ENCODE results near the gene LMCD1. TPM values are rescaled to one million over a fixed set of nuclear protein-coding genes. Genes with fewer than 3 reads are reported as not detected.

The LMCD1 gene
- total RNA-seq, 1 experiment from 2014 or later, result 23.9 TPM

DNA sequence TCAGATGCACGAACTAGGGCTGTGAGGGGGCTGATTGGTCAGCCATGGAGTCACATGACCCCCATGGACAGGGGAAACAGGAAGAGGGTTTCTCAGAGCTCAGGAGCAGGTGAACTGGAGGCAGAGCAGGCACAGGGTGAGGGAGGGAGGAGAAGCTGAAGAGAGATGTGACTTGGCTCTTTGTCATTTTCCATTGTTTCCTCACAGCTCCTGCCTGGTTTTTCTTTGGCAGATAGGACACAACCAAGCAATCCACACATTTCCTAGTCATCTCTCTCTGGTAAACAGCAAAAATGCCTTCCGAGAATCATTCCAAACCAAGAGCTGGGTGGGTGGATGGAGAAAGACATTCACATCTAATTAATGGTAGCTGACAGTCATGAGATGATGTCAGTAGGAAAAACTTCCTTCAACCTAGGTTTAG lies 43.4 kb upstream of the LMCD1 start:
- TF ChIP-seq, protein P1, sequence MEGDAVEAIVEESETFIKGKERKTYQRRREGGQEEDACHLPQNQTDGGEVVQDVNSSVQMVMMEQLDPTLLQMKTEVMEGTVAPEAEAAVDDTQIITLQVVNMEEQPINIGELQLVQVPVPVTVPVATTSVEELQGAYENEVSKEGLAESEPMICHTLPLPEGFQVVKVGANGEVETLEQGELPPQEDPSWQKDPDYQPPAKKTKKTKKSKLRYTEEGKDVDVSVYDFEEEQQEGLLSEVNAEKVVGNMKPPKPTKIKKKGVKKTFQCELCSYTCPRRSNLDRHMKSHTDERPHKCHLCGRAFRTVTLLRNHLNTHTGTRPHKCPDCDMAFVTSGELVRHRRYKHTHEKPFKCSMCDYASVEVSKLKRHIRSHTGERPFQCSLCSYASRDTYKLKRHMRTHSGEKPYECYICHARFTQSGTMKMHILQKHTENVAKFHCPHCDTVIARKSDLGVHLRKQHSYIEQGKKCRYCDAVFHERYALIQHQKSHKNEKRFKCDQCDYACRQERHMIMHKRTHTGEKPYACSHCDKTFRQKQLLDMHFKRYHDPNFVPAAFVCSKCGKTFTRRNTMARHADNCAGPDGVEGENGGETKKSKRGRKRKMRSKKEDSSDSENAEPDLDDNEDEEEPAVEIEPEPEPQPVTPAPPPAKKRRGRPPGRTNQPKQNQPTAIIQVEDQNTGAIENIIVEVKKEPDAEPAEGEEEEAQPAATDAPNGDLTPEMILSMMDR (IDR thresholded peaks at IDR 0.05; ENCODE audit: insufficient read depth in 1 of 2, low read depth in 1 of 2, low read length in 1 of 2, severe bottlenecking in 1 of 2, unreplicated experiment in 1 of 2), result no peak
- H3K36me3 ChIP-seq (ENCODE audit: control insufficient read depth, insufficient read depth, low read length), result no peaks in the 10 kb centered on the region
- H3K9me3 ChIP-seq, result no peaks in the 10 kb centered on the region
- POLR2A ChIA-PET, result no interaction called here
- no peak for DNase-seq
- H3K27me3 ChIP-seq (replicated peaks; ENCODE audit: control insufficient read depth, insufficient read depth, low read length), result no peaks in the 10 kb centered on the region
- BruUV-seq (replicated peaks), result no TSS peak
- CTCF ChIA-PET, result no interaction called here
- peaks cover 12% of the 10 kb centered on the region; the same call in 1 of the 2 replicates for H3K4me1 ChIP-seq
- Mint-ChIP-seq H3K4me3 (ENCODE audit: unreplicated experiment) (no peak overlapping the region), H3K27me3 (ENCODE audit: insufficient read depth, unreplicated experiment) (no peaks in the 10 kb centered on the region), H3K27ac (ENCODE audit: unreplicated experiment) (no peak overlapping the region), H3K9me3 (ENCODE audit: unreplicated experiment) (peaks cover 12% of the 10 kb centered on the region), H3K36me3 (ENCODE audit: insufficient read depth, unreplicated experiment) (no peaks in the 10 kb centered on the region), H3K4me1 (ENCODE audit: low read depth, unreplicated experiment) (peaks cover 13% of the 10 kb centered on the region)
- no peak overlapping the region for H3K4me3 ChIP-seq (ENCODE audit: low read depth, low read length)
- intact Hi-C loops (cut with micrococcal nuclease; ENCODE audit: unreplicated experiment), result no loop called here

DNA sequence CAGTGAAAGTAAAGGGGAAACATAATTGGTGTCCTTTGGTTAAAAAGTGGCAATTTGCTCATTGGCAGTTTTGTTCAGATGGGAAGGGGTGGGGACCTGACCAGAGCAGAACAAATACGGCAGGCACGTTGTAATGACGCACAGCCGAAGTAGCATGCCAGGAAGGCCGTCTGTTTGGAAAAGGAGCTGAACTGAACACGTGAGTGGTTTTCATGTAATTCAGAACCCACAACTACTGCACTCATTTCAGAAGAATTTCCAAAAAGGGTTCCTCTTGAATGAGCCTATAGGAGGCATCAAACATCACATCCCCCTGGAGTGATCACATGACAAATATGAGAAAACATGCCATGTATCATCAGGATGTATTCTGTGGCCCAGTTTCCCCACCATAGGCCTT lies 42.9 kb upstream of the LMCD1 start:
- H3K27ac Mint-ChIP-seq (ENCODE audit: unreplicated experiment), result no peak overlapping the region
- Histone ChIP-seq H3K27me3 (replicated peaks; ENCODE audit: control insufficient read depth, insufficient read depth, low read length) (no peaks in the 10 kb centered on the region), H3K36me3 (ENCODE audit: control insufficient read depth, insufficient read depth, low read length) (no peaks in the 10 kb centered on the region), H3K4me1 (peaks cover 12% of the 10 kb centered on the region; the same call in 1 of the 2 replicates), H3K4me3 (ENCODE audit: low read depth, low read length) (no peak overlapping the region), H3K9me3 (no peaks in the 10 kb centered on the region)
- intact Hi-C loops (cut with micrococcal nuclease; ENCODE audit: unreplicated experiment), result no loop called here
- DNase-seq, result no peak
- H3K36me3 Mint-ChIP-seq (ENCODE audit: insufficient read depth, unreplicated experiment), result no peaks in the 10 kb centered on the region
- BruUV-seq (replicated peaks), result no TSS peak
- ChIA-PET CTCF (no interaction called here), POLR2A (no interaction called here)
- H3K4me3 Mint-ChIP-seq (ENCODE audit: unreplicated experiment), result no peak overlapping the region
- no peaks in the 10 kb centered on the region for H3K27me3 Mint-ChIP-seq (ENCODE audit: insufficient read depth, unreplicated experiment)
- TF ChIP-seq, protein P1 (IDR thresholded peaks at IDR 0.05; ENCODE audit: insufficient read depth in 1 of 2, low read depth in 1 of 2, low read length in 1 of 2, severe bottlenecking in 1 of 2, unreplicated experiment in 1 of 2), result no peak
- H3K9me3 Mint-ChIP-seq (ENCODE audit: unreplicated experiment), result peaks cover 12% of the 10 kb centered on the region
- H3K4me1 Mint-ChIP-seq (ENCODE audit: low read depth, unreplicated experiment), result peaks cover 8% of the 10 kb centered on the region

DNA sequence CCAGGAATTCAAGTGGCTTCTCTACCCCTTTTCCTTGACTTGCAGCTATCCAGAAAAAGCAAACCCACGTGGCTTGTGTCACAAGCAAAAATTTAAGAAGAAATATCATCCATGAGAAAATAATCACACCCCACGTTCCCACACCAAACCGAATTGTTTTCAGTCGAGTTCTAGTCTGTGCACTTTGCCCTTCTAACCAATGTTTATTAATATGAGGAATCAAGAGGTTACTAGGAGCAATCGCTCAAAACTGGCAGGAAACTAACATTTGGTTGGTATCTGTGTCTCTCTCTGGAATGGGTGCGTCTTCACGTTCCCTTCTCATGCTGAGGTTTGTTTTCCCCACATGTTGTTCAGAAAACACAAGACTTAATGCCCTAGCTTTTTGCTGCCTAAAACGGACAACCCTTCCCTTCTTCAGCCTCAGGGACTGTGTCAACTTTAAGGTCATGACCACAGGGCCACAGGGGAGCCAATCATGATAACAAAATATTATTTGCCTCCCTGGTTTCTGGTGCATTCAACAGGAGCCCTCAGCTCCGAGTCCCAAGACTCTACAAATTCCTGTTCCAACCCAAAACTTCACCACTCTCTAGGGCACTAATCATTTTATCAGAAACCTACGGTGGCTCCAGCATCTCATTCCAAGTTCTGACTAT lies 41.4 kb upstream of the LMCD1 start:
- Mint-ChIP-seq H3K27me3 (ENCODE audit: insufficient read depth, unreplicated experiment) (no peaks in the 10 kb centered on the region), H3K27ac (ENCODE audit: unreplicated experiment) (no peak overlapping the region), H3K9me3 (ENCODE audit: unreplicated experiment) (peaks cover 1% of the 10 kb centered on the region), H3K36me3 (ENCODE audit: insufficient read depth, unreplicated experiment) (no peaks in the 10 kb centered on the region), H3K4me1 (ENCODE audit: low read depth, unreplicated experiment) (peaks cover 8% of the 10 kb centered on the region), H3K4me3 (ENCODE audit: unreplicated experiment) (no peak overlapping the region)
- H3K9me3 ChIP-seq, result no peaks in the 10 kb centered on the region
- BruUV-seq (replicated peaks), result no TSS peak
- CTCF ChIA-PET, result no interaction called here
- POLR2A ChIA-PET, result no interaction called here
- no peak for DNase-seq
- no peak overlapping the region for H3K4me3 ChIP-seq (ENCODE audit: low read depth, low read length)
- H3K36me3 ChIP-seq (ENCODE audit: control insufficient read depth, insufficient read depth, low read length), result no peaks in the 10 kb centered on the region
- TF ChIP-seq, protein P1 (IDR thresholded peaks at IDR 0.05; ENCODE audit: insufficient read depth in 1 of 2, low read depth in 1 of 2, low read length in 1 of 2, severe bottlenecking in 1 of 2, unreplicated experiment in 1 of 2), result no peak
- H3K27me3 ChIP-seq (replicated peaks; ENCODE audit: control insufficient read depth, insufficient read depth, low read length), result no peaks in the 10 kb centered on the region
- intact Hi-C loops (cut with micrococcal nuclease; ENCODE audit: unreplicated experiment), result no loop called here
- H3K4me1 ChIP-seq, result peaks cover 12% of the 10 kb centered on the region; the same call in 1 of the 2 replicates
